HG02884 (cell line): ENCODE data around the gene NEK6.
"Not testable (repeated sequence)": the region's sequence is repeated elsewhere in the genome, so short reads cannot be mapped to it uniquely, and the experiment has no call there.

ENCODE experiments used
- ATAC-seq: cut with Tn5 transposase; IDR thresholded peaks from one replicate; pipeline ENCODE4 v1.9.1; 2021; ENCODE audit warnings: mild to moderate bottlenecking, moderate library complexity; ENCODE audit not compliant: unreplicated experiment

Gene NEK6

DNA sequence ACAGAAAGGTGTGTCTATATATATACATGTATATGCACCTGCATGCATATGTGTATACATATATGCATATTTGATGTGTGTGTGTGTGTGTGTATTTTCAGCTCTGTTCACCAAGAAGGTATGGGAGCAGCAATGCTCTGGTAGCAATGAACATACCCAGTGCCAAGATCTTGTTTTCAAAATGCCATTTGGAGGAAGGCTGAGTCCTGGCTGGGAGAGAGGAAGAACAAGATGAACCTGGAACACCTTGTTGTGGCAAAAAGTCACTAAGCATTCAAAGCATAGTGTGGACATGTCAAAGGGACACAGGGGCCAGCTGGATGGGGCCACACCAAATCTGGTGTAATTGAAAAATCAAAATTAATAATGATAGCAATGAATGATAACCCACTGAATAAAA is 31.8 kb upstream of the NEK6 start:
- ATAC-seq, result no peak

DNA sequence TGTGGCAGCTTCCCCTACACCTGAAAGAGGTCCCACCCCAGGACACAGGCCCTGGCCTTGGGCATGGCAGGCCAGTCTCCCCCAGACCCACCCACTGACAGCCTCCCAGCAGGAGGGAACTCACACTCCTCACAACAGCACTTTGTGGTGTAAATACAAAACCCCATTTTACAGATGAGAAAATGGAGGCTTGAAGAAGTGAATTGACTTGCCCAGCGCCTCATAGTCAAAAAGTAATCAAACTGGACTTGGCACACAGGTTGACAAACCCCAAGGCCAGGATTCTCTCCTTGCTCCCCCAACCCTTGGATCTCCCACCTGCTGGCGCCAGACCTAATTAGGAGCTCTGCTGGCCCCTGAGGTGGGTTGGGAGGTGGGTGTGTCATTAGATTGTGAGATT is 29.2 kb upstream of the NEK6 start:
- no peak for ATAC-seq

DNA sequence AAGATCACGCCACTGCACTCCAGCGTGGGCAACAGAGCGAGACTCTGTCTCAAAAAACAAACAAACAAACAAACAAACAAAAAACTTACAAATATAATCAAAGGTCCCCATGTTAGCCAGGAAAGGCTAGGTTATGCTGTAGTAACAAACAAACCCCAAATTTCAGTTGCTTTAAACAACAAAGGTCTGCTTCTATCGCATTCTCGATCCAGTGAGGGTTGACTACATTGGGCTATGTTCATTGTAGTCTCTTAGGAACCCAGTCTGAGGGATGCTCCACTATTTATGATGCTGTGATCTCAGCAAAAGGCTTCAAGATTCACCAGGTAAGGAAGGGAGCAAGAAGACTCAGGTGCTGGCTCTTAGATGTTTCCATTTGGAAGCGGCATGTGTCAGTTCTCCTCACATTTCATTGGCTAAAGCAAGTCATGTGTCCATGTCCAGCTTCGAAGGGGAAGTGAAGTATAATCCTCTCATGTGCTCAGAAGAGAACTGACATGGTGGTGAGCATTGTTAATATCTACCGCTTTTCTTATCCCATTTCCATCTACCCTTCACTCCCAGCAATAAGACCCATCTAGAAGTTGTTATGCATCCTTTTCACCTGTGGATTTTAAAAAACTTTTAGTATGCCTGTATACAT is 26.5 kb upstream of the NEK6 start:
- ATAC-seq, result no peak

DNA sequence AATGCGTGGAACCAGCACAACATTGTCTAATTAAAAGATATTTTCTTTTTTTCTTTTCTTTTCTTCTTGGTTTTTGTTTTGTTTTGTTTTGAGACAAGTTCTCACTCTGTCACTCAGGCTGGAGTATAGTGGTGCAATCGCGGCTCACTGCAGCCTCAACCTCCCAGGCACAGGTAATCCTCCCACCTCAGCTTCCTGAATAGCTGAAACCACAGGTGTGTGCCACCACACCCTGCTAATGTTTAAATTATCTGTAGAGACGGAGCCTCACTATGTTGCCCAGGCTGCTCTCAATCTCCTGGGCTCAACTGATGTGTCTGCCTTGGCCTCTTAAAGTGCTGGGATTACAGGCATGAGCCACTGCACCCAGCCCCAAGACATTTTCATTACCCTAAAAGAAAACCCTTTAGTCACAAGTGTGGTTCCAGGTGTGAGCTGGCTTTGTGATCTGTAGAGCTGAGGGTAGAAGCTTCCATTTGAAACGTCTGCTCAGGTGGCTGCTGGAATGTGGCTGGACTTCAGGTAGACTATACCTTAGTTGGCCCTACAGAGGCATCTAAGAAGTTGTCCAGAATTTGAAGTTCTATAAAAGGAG is 19.1 kb upstream of the NEK6 start:
- no peak for ATAC-seq

DNA sequence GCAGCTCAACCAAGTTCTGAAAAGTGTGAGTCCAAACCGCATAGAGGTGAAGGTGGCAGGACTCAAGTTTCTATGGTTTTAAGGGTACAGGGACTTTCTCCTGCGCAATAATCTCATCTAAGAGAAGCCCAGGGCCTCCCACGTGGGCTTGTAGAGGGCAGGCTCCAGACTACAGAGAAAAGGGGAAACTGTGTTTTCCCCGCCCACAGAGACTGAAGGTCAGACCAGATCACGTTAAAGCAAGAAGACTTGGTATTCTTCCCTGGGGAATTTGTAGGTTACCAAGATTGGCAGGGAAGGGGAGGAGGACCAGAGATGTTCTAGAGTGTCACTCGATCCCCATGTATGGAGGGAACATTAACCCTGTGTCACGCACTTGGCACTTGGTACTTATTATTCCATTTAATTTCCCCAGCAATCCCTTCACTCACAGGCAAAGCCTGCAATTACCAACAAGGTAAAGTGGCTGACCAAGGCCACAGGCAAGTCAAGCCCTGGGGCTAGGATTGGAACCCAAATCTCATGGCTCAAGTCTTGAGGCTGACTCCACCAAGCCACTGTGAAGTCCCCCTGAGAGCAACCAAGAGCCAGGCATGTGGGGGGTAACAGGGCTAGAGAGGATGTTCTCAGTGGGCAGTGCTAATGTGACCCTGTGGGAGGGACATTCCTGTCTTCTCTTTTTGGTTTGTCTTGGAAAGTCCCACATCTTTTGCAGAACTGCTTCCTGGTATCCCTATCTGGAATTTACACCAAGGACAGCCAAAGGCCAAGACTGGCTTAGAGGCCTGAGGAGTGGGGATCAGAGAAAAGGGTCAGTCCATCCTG is 18.3 kb upstream of the NEK6 start:
- peak; percentile 78 for ATAC-seq

DNA sequence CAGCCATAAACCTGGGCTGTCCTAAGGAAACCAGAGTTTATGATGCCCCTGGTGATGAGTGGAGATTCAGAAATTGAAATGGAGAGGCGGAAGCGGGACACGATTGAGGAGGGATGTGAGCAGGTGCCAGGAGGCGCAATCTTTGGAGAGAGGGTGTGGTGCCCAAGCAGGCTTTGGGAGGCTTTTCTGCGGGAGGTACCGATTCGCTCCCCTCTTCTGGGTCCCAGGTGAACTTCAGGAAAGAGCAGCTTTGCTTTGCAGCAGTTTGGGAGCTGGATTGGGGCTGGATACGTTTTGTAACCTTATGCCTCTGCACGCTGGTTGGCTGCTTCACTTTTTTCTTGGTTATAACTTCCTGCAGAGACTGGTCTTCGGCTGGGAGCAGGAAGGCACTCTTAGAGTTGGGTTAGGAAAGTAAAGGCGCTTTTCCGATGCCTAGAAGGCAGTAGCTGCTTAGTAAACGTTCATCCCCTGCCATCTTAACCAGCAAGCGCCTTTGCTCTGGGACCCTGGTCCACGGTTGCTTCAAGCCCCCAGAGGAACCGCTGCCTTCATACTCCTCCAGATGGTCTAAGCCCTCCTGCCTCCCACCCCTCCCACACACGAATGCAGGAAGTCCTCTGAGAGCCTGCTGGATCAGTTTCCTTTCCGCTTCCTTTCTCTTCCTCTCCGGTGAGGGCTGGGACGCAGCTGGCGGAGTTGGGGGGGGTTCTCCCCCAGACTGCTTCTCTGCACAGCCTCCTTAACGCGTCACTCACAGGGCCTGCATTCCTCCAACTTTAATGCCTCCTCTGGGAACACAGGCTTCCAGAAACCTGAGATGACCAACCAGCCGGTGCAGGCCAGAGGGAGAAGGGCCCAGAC is 15.2 kb upstream of the NEK6 start:
- ATAC-seq, result no peak

DNA sequence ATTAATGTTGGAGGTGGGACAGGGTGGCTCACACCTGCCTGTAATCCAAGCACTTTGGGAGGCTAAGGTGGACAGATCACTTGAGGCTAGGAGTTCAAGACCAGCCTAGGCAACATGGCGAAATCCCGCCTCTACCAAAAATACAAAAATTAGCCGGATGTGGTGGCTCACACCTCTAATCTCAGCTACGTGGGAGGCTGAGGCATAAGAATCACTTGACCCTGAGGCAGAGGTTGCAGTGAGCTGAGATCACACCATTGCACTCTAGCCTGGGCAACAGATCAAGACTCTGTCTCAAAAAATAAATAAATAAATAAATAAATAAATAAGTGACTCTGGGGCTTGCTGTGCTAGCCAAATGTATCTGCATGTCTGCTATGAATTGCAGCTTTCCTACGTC is 10.4 kb upstream of the NEK6 start:
- ATAC-seq, result not testable (repeated sequence)

DNA sequence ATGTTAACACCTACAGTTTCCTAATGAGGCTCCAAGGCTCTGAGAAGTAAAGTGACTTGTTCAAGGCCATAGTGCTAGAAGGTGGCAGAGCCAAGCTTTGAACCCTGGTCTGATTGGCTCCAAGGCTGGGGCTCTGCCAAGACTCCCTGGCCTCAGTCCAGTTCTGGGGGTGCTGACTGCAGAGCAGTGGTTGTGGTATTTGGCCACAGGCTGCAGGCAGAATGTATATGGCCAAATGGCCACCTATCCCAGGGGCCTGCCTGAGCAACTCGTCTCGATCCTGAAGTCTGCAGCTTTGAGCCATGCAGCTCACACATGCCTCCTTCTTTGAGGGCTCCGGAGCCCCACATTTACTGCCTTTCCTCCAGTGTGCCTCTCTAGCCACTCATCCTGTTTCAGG is 9.7 kb upstream of the NEK6 start:
- ATAC-seq, result no peak

DNA sequence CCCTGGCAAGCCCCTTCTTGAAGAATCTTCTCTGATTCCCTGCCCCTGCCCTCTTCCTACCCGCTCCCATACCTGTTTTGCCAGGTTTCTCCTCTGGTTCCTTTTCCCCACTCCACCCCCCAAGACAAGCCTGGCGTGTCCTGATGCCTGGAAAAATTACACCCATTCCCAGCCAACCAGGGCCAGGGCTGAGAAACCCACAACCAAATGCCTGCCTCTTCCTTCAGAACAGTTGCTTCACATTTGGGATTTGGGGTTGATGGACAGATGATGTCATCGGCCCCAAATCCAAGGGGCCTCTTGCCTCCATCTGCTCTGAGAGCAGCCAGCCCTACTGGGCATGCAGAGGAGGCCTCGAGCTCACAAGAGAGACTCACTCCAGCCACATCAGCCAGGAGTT is 8.8 kb upstream of the NEK6 start:
- no peak for ATAC-seq

DNA sequence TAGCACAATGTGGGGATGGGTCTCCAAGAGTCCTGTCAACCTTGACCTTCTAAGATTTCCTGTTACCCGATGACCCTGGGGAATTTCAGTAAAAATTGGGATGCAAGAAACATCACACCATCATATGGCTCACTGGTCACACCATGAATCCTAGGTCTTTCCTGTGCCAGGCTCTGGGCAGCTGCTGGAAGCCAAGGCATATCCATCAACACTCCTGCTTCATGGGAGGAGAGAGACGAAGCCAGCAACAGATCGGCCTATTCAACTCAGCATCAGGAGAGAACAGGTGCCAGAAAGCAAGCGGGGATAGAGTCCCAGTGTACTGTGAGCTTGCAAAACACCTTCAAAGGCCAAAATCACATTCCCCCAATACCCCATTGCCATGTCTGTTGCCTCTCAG is 6.5 kb upstream of the NEK6 start:
- no peak for ATAC-seq

DNA sequence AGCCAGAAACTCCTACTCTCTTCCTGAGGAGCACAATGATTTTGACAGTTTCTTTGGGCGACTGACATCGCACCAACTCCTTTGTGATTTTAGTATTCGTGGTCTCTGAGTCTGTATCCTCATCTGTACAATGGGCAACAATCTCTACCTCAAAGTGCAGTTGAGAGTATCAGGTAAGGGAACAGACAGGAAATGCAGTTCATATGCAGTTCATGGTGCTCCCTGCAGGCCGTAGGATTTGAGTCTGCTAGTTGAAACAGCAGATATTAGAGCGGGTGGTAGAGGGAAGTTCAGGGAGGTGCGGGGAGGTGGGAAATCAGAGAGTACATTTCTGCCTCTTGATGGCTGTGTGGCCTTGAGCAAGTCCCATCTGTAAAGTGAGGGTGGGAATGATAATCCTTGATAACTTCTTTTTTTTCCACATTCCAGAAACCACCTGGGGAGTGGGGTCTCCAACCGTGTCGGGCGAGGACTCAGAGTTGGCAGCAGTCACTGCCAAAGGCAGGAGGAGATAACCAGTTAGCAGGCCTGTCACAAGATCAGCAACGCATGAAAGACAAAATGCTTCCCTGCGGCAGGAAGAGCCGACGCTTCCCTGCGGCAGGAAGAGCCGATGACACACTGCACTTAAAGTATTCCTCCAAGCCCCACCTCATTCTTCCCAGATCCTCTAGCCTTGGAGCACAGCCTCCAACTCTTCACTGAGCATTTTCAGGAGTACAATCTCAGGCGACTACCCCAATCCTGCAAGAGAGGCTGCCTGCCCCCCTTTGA is 6.0 kb upstream of the NEK6 start:
- ATAC-seq, result no peak

DNA sequence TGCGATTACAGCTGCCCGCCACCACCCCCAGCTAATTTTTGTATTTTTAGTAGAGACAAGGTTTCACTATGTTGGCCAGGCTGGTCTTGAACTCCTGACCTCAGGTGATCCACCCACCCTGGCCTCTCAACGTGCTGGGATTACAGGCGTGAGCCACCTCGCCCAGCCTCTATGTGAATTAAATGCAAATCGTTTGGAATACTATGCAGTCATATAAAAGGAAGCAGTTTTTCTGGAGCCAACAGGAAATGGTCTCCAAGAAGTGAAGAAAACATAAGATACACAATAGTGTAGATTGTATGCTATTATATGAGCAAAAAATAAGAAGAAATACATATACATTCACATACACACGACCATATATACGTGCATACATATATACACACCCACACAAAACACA is 4.9 kb upstream of the NEK6 start:
- not testable (repeated sequence) for ATAC-seq

DNA sequence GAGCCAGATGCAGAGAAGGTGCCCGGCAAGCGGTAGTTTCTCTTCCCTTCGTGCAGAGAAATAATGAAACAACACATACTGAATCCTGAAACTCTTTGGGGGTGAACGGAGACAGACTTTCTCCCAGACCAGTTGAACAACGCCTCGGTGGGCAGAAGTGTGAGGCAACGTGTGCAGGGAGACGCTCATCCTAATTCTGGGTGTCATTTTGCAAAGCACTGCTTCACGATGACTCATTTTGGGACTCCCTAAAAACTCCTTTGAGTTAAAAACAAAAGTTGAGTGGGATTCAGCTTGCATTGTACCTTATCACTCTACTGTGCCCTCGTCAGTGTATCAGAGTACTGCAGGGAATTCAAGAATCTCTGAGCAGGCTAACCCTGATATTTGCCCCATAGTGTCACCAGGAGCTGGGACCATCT is 3.5 kb upstream of the NEK6 start:
- ATAC-seq, result peak; percentile 70

DNA sequence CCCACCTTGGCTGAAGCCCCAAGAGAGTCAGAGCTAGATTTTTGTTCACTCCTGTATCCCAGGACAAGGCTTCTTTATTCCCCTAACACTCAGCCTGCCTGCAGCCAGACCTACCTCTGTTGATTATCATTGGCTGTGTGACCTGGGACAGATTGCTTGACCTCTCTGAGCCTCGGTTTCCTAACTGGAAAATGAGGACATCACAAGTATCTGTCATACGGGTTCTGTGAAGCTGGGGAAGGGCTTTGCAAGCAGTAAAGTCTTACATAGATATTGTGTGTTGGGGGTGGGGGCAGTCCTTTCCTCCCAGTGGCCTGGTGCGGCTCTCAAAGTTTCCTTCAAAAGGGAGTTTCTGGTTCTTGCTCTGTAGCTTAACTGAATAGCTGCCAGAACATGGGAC is 2.5 kb upstream of the NEK6 start:
- no peak for ATAC-seq

DNA sequence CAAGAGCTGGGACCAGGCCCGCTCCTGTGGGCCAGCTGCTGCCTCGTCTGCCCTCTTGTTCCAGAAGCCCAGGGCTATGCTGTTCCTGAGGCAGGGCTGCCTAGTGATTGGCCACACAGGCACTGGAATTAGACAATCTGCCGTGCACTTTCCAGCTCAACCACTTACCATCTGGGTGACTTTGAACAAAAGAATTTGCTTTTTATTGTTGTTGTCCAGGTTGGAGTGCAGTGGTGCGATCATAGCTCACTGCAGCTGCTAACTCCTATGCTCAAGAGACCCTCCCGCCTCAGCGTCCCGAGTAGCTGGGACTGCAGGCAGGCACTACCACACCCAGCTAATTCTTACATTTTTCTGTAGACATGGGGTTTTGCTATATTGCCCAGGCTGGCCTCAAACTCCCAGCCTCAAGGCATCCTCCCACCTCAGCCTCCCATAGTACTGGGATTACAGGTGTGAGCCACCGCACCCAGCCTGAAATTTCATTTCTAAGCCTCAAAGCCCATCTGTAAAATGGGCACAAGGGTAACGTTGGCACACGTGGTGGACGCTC is 1.2 kb upstream of the NEK6 start:
- no peak for ATAC-seq

DNA sequence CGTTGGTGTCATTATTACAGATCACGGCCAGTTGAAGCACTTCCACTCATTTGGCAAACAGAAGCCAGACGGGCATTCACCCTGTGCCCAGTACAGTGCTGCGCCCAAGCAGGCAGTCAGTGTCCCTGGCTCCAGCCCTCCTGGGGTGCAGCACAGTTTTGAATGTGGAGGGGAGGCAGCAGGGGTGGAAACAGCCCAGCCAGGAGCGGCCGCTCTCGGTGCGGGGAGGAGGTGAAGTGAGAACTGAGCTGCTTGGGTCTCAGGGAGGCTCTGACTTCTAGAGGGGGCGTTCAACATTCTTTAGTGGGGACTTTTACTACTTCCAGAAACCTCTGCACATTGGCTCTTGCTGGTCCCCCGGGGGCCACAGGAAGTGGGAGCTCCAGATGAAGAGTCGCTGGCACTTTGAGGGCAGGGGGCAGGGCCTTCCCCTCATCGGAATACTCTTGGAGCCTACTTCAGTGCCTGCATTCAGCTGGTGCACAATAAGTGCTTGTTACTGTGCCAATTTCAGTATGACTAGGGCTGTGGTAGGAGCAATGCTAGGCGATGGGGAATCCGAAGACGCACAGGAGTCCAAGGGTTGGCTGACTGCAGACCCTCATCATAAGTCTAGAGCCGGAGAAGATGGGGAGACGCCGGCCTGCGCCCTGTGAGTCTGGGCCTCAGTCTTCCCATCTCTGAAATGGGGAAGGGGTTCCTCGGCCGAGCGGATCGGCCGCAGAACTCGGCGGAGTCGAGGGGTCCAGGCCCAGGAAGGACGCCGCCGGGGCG is 492 bp upstream of the NEK6 start:
- ATAC-seq, result no peak

DNA sequence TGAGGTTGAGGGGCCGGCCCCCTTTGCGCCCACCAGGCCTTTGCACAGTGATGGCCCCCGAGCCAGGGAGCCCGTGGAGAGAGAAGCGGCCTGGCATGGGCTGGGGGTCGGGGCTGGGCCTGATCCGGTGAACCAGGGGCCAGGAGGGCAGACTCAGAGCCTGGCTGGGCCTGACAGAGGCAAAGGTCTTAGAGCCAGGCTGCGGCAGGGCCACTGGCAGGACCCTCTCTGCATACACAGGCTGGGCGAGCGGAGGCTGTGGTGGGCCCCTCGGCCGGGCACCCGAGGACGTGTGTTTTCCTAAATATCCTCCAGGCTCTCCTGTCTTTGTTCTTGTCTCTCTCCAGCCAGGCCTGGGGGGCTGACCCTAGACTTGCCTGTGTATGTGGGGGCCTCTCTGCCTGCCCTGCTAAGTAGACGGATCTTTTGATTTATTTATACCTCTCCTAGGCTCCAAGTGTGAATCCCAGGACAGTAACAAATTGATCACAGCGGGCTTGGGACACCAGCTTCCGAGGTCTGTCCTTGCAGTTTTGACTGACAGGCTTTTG is 933 bp downstream of the NEK6 start:
- no peak for ATAC-seq

DNA sequence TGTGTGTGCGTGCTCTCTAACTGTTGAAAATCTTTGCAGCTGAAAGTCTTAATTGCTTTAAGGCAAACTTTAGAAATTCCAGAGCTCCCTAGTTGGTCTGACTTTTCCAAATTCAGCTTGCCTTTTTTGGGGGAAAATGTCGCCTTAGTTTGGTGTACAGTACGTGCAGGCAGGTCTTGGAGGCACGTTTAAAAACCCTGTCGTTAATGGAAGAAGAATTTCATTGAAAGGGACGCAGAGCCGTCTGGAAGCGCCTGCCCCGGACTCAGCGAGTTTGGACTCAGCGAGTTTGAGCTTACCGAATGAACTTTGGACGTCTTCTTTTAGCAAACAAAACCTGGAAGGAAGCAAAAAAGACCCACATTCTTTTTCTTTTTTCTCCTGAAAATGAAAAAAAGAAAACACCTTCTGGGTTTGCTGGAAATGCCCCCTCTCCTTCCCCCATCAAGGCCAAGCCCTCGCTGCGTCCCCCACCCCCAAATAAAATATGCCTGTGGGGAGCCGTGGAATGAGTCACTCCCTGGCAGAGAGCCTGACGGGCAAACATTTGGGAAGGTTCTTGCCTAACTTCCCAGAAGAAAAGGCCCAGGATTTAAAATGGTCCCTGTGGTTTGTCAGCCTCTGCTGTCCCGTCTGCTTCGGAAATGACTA is 1.5 kb downstream of the NEK6 start:
- no peak for ATAC-seq
